Activated CD4-positive, alpha-beta T cell treated with anti-CD3 and anti-CD28 coated beads, Interleukin-2, amount 50 U/mL, for 24 hours (primary cell): ENCODE results near the gene CCDC186.
"Not testable (repeated sequence)": the region's sequence is repeated elsewhere in the genome, so short reads cannot be mapped to it uniquely, and the experiment has no call there.

Experiments used
- DNase-seq, 2 donors: peaks; one replicate each; pipeline ENCODE4 v3.0.0-alpha.2; 2020; ENCODE audit warnings: low read depth in 1 of 2, low spot score in 1 of 2

CCDC186 gene

DNA sequence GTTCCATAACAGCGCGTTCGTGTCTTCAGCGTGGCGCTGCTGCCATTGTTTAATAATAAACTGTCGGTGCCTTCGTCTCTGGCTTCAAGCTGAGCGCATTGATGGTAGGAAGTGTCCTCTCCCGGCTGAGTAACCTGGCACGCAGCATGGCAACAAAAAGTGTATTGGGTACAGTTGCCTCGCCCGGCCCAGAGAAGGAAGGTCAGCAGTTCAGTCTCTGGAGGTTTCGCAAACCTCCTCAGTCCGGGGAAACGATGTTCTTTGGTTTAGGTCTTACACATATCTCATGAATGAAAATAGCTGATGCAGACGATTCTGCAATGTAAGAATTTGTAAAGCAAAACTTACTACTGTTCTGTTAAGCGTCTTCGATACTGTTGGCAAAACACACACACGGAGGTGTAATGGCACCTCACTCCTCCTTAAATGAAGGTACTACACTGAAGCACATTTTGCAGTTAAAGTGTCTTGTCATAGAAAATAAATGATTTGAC, 739 bp upstream of the CCDC186 start:
- DNase-seq = no peak

DNA sequence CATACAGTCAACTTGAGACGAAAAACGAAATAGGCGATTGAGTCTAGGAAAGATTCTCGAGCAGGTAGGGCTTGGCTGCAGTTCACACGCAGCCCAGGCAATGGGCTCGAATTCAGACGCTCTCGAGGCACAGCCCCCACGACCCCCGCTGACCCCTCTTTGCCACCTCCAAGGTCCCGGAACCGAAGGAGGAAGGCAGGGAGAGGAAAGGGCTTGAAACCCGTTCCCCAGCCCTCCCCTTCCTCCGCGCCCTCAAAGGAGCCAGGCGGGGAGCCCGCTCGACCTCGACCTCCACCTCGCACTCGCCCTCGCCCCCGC, 441 bp downstream of the CCDC186 start:
- no peak for DNase-seq

DNA sequence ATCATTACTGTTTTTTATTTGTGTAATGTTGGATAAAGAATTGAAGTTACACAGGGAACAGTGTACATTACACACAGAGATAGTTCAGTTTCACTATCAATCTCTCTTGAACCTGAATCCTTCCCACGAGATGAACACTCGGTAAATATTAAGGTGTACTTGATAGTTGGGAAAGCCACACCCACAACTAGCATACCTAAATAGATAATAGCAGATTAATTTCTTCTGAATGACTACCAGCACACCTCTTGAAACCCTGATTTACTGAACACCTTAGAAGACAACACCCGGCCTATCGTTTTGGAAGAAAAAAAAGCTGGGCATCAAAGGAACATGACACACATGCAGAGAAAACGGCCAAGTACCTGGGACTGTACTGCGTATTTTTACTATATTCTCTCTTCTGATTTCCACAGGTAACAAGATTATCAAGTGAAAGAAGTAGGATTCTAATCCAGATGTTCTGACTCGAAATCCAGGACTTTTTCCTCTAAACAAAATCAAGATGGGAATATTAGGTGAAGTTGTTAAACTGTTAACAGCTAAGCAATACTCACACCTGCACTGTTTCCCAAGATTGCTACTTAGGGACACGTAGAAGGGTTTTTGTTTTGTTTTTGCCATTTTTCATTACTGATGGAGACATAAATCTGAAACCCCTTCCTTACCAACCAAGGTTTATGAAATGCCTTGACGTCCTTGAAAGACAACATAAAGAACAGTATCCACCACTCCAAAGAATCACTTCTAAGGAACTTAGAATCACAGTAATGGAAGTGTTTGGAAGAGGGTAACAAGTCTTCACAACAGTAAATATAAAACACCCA, 1.0 kb downstream of the CCDC186 start:
- no peak for DNase-seq

DNA sequence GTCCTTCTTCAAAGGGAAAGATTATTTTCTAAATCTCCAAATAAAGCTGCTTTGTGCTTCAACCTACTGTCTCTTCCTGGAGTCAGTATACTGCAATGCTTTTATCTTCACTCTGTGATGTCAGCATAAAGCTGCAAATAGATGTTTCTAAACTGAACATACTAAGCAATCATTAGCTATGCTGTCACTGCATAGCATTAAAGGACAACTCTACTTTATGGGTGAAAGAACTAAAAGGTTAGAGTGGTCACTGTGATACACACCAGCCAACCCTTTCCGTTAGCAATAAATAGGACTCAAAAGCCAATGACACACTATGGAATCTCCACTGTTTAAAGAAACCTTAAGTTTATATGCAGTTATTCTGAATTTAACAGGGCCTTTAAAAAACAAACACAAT, 1.8 kb downstream of the CCDC186 start:
- no peak for DNase-seq

DNA sequence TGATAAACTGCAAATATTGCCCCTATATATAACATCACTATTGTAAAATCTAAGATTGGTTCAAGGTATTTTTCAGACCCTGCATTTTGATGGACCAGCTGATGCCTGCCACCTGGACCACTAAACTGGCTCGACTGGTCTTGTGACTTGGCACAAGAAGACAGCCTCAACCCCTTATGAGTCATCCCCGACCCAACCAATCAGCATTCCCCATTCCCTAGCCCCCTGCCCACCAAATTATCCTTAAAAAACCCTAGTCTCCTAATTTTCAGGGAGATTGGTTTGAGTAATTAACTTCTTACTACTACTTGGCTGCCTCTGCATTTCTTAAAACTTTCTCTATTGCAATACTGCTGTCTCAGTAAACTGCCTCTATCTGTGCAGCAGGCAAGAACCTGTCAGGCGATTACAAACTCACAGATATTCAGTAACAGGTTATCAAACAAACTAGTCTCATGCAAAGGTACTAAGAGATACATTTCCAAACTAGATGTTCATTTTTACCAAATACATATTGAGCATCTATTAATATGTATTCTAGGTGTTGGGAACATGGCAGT, 5.5 kb downstream of the CCDC186 start:
- DNase-seq = no peak

DNA sequence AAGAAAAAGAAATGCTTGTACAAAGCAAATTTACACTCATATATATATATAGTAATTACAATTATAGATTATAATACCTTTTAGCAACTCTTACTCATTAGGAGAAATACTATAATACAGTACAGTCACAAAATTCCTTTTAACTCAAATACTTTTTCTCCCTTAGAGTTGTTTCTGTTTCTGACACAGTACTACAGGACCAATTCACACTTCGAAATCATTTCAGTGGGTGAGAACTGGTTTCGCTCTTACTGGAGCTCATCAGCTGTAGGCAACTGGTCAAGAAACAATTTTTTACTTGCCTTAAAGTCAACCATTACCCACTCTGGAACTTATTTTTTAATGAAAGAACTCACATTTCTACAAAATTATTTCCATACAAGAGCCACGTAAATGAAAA, 6.0 kb downstream of the CCDC186 start:
- DNase-seq = no peak

DNA sequence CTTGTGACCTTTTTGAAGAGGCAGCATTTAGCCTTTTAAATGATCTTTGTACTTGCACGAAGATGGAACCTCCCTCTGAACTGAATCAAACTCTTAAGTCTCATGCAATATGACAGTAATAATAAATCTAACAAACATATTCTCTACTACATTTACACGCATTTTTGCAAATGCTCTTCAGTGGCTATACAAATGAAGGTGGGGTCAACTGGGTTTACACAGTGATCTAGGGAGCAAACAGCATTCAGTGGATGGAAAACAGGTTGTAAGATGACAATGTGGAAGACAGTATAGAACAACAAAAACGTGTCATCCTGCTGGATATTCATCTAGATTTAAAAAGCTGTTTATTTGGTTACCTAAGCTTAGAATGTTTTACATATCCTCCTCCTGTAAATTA, 7.5 kb downstream of the CCDC186 start:
- DNase-seq = no peak

DNA sequence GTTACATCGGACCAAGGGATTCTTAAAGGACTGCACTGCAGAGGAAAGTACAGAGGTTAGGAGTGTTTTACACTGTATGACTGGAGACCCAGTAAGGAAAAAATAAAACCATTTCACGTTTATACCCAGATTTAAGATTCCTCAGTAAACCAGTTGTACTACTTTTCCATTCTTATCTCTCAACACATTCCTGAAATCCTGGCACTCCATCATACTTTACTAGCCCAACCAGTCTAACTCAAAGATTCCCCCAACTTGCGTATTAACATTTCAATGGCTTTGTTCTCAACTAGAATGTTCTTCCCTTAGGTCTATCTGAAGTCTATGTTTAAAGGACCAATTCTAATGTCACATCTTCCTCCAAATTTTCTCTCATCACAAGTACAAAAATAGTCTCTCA, 8.0 kb downstream of the CCDC186 start:
- no peak for DNase-seq

DNA sequence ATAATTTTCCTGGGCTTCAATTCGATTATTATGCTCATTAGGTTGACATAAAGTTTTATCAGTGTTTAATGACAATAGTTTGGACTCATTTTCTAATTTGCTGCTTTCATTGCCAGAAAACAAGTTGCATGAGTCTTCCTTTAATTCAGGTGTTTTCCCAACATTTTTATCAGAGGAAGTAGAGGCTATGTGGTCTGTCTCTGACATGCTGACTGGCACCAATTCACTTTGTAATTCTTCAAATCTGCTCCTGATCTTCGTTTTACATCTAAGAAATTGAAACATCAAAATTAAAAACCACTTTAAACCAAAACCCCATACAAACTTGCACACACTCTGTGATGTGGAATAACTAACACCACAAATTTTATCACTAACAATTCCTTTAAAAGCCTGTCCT, 10.9 kb downstream of the CCDC186 start:
- no peak for DNase-seq

DNA sequence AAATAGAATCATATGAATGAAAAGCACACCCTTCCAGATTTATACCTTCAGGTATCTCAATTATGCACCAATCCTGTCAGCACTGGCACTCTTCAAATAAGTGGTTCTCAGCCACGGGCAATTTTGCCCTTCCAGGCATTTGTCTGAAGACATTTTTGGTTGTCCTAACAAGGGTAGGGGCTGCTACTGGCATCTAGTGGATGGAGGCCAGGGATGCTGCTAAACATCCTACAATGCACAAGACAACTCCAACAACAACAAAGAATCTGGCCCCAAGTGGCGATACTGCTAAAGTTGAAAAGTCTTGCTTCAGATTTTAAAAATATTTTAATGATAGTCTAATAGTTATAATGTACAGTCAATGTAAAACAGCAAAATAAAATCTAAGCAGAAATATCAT, 16.1 kb downstream of the CCDC186 start:
- DNase-seq = no peak

DNA sequence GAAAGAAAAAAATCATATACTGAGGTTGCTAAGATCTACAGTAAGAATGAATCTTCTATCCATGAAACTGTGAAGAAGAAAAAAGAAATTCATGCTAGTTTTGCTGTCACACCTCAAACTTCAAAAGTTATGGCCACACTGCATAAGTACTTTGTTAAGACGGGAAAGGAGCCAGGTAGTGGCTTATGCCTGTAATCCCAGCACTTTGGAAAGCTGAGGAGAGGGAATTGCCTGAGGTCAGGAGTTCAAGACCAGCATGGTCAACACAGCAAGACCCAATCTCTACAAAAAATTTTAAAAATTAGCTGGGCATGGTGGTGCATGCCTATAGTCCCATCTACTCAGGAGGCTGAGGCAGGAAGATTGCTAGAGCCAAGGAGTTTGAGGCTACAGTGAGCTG, 22.1 kb downstream of the CCDC186 start:
- DNase-seq = no peak

DNA sequence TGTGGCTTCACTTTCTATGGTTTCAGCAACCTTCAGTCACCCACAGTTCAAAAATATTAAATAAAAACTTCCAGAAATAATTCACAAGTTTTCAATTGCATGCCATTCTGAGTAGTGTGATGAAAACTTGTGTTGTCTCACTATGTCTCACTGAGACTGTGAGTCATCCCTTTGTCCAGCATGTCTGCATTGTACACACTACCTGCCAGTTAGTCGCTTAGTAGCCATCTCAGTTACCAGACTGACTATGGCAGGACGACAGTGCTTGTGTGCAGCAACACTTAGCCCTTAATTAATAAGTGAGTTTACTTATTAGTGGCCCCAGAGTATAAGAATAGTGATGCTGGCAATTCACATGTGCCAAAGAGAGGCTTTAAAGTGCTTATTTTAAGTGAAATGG, 22.5 kb downstream of the CCDC186 start:
- DNase-seq = no peak

DNA sequence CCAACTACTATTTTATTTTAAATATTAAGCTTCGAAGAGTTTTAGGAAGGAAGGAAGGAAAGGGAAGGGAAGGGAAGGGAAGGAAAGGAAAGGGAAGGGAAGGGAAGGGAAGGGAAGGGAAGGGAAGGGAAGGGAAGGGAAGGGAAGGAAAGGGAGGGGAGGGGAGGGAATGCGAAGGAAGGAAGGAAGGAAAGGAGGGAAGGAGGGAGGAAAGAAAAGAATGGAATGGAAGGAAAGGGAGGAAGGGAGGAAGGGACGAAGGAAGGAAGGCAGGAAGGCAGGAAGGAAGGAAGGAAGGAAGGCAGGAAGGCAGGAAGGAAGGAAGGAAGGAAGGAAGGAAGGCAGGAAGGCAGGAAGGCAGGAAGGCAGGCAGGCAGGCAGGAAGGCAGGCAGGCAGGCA, 24.5 kb downstream of the CCDC186 start:
- DNase-seq = not testable (repeated sequence)

DNA sequence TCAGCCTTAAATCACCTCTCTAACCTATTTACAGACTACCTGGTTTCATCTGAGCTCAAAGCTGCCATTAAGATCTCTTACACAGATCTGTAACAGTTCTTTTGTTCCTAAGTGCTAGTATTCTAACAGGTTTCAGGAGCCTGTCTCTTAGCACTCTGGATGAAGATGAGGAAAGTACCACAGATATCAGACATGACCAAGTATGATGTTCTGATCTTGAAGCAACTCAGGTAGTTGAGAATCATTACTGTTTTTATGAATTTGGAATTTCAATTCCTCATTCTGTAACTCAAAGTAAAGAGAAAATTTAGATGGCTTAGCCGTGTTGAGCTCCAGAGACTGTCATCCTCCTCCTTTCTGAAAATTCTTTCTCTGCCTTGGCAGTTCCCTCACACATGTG, 30.8 kb downstream of the CCDC186 start:
- no peak for DNase-seq

DNA sequence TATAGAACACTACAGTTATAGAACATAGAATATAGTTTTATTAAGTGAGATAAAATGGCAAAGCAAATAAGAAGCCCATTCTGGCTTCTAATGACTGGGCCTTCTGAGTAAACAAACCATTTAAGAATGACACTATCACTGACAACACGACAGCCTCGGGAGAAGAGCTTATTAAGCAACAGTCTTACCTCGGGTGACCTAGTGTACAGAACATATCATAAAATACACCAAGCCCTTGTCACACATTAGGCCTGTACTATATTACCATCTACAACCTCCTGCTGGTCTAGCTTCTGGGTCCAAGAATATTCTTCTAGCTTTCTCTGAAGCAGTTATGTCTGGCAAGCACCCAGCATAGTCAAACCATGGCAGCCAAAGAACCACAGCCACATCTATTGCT, 32.0 kb downstream of the CCDC186 start:
- no peak for DNase-seq

DNA sequence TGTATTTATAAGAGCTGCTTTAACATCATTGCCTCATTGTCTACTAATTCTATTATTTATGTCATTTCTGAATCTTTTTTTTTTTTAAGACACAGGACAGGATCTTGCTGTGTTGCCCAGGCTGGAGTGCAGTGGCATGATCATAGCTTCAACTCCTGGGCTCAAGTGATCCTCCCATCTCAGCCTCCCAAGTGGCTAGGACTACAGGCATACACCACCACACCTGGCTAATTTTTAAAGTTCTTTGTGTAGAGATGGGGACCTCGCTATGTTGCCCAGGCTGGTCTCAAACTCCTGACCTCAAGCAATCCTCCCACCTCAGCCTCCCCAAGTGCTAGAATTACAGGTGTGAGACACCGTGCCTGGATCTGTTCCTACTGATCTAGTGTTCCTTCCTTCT, 33.2 kb downstream of the CCDC186 start:
- not testable (repeated sequence) for DNase-seq

DNA sequence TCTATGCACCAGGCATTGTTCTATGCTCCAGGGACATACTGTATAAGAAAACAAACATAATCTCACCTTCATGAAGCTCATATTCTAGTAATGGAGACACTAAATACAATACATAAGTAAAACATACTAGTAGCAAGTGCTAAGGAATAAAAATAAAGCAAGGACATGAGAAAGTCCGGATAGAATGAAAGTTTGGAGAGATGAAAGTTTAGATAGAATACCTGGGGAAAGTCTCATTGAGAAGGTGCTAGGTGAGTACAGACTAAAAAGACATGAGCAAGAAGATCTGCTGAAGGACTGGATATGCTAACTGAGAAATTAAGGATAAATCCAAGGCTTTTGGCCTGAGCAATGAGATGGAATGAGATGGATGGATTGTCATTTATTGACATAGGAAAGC, 34.0 kb downstream of the CCDC186 start:
- no peak for DNase-seq

DNA sequence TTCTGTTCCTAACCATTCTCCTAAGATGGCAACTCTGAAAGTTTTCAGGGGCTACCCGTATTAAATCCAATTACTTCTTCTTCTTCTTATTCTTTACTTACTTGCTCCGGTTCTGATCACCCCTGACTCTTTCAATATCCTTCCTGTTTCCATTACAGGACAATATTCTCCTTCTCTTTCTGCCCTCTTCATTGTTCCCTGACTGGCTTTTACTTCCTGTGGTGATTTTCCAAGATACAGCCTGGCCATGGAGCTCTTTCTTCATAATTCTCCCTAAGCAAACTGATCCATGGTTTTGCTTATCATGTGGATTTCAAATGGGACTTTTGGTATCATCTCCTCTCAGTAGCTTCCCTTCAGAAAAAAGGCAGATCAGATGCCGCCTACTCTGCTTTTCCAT, 35.4 kb downstream of the CCDC186 start:
- DNase-seq = no peak

DNA sequence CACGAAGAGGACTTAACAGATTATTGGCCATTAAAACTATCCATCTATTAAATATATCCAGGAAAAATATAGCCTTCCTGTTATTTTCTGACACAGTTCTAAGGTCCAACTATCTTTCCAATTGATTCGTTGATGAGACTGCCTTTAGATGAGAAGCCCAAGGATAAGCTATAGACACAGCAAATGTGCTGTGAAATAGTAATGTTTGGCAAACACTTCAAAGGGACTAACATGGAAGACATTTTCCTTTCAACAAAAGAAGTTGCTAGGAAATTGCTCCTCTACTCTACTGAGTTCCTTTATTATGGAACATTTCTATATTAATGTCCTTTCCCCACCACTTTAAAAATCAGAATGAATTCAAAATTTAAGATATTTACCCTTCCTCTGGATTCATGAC, 38.5 kb downstream of the CCDC186 start:
- no peak for DNase-seq

DNA sequence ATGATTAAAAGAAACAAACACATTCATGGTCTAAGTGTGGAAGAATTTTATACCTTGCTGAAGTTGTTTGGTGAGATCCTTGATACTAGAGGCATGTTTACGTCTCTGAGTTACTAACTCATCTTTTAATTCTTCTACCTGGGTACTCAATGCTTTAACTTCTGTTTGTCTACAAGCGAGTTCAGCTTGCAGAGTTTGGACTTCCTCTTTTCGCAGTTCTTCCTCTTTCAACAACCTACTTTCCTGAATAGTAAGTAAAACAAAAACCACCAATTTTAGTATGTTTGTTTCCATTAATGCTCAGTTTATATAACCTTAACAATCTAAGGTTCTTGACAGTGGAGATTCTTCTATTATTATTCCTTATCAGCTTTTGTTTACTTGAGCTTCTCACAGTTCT, 42.9 kb downstream of the CCDC186 start:
- DNase-seq = no peak

DNA sequence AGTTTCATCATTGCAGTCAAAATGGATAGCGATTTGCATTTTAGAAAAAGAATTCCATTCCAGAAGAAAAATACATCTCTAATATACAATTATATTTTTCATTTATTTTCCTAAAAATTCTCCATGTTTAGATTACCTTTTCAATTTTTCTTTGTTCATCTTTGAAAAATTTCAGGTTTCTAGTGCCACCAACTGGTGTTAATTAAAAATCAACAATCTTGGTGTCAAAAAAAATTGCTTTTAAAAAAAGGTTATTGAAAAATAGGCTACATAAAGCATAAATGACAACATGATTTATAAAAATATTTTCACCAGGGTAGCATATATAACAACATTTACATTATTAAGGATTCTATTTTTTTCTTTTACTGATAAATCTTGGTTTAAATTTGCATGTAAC, 53.0 kb downstream of the CCDC186 start:
- no peak for DNase-seq

DNA sequence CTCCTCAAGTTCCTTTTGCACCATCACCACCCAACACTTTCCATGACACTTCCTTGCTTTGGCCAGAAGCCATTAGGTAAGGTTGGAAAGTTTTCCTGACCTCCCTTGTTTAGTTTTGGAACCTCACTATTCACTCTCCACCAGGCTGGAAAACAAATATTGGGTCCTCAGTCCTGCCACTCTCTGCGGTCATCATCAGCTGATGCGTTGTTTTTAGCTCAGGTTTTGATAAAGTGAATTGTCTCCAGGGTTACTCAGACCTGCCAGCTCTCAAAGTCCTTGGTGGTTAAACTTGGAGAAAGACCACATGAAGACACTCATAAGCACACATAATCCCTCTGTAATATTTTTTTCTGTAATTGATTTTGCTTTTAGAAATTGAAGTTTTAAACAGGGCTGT, 55.5 kb downstream of the CCDC186 start:
- no peak for DNase-seq

DNA sequence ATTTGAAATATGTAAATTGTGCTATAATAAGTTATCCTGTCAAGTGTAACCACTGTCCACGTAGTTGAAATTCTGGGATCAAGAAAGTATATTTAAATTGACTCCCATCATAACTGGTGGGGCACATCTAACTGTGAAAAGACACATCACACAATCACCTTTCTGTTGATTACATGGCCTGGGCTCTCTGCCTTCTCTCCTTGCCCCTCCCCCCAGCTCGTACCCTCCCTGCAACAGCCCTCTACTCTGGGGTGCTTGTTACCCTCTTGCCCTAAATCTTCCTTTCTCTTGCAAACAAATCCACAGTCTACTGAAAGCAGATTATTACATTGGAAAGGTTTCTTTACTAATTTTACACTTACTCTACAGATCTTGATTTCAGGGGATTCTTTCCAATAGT, 56.3 kb downstream of the CCDC186 start:
- DNase-seq = no peak
